Stimulated activated naive CD8-positive, alpha-beta T cell treated with anti-CD3 and anti-CD28 coated beads, Interleukin-15, Interleukin-2, amounts not matched to agents 100 U/mL and 50 U/mL, for 24 hours (primary cell): Measurements from ENCODE around the gene QKI.
A peak's percentile ranks its signal among the peaks of the same experiment; 100 is the strongest.
"Not testable (repeated sequence)": the region's sequence is repeated elsewhere in the genome, so short reads cannot be mapped to it uniquely, and the experiment has no call there.

Experiments used
- ATAC-seq: fragments of 150-1000 bp; cut with Tn5 transposase; one replicate; pipeline ENCODE4 v1.10.0; 2021
- DNase-seq: peaks from one replicate; pipeline ENCODE4 v3.0.0; 2021

The QKI gene

GRCh38 chr6:163414946-163415619 lies 565 bp downstream of the QKI start:
- DNase-seq, result no peak
- ATAC-seq, result no peak

- DNase-seq, result peak; percentile 52
Observed at GRCh38 chr6:163415620-163416556, 1.4 kb downstream of the QKI start.

GRCh38 chr6:163416557-163417253 lies 2.2 kb downstream of the QKI start:
- peak; percentile 44 for DNase-seq

More at GRCh38 chr6:163415620-163416556, 1.4 kb downstream of the QKI start:
- no peak for ATAC-seq

GRCh38 chr6:163417595-163417994 lies 3.1 kb downstream of the QKI start:
- no peak for ATAC-seq
- no peak for DNase-seq

More at GRCh38 chr6:163416557-163417253, 2.2 kb downstream of the QKI start:
- ATAC-seq, result no peak

GRCh38 chr6:163418311-163419029 lies 4.0 kb downstream of the QKI start:
- ATAC-seq, result no peak
- no peak for DNase-seq

GRCh38 chr6:163419413-163420288 lies 5.1 kb downstream of the QKI start:
- DNase-seq (no peak), ATAC-seq (no peak)

GRCh38 chr6:163420289-163420614 lies 5.7 kb downstream of the QKI start:
- no peak for ATAC-seq
- no peak for DNase-seq

GRCh38 chr6:163422550-163422949 lies 8.0 kb downstream of the QKI start:
- DNase-seq (no peak), ATAC-seq (no peak)

- ATAC-seq (no peak), DNase-seq (no peak)
Observed at GRCh38 chr6:163423696-163424095, 9.2 kb downstream of the QKI start.

- ATAC-seq, result no peak
- no peak for DNase-seq
Observed at GRCh38 chr6:163427498-163428254, 13.2 kb downstream of the QKI start.

- no peak for ATAC-seq
- DNase-seq, result no peak
Observed at GRCh38 chr6:163428373-163428772, 13.9 kb downstream of the QKI start.

GRCh38 chr6:163429858-163430448 lies 15.4 kb downstream of the QKI start:
- DNase-seq, result no peak

GRCh38 chr6:163432300-163432699 lies 17.8 kb downstream of the QKI start:
- no peak for ATAC-seq
- no peak for DNase-seq

More at GRCh38 chr6:163429858-163430448, 15.4 kb downstream of the QKI start:
- ATAC-seq, result no peak

- DNase-seq, ATAC-seq: not testable (repeated sequence)
Observed at GRCh38 chr6:163433486-163433885, 19.0 kb downstream of the QKI start.

GRCh38 chr6:163435023-163435422 lies 20.5 kb downstream of the QKI start:
- ATAC-seq, result no peak
- no peak for DNase-seq

GRCh38 chr6:163436843-163437242 lies 22.3 kb downstream of the QKI start:
- DNase-seq (no peak), ATAC-seq (no peak)

- ATAC-seq (no peak), DNase-seq (no peak)
Observed at GRCh38 chr6:163437466-163437865, 22.9 kb downstream of the QKI start.

- DNase-seq (no peak), ATAC-seq (no peak)
Observed at GRCh38 chr6:163438298-163438939, 23.9 kb downstream of the QKI start.

- peak; percentile 49 for DNase-seq
- no peak for ATAC-seq
Observed at GRCh38 chr6:163438940-163439335, 24.4 kb downstream of the QKI start.
